Fibroblast of skin of scalp (primary cell): Measurements from ENCODE around the gene SSR4.

ENCODE experiments used
- DNase-seq: peaks from one replicate; pipeline ENCODE4 v3.0.0-alpha.2; 2013

The SSR4 gene

GRCh38 chrX:153830640-153831428 lies 36.4 kb downstream of the SSR4 start:
- no peak for DNase-seq

GRCh38 chrX:153831429-153832150 lies 37.1 kb downstream of the SSR4 start:
- DNase-seq, result no peak

GRCh38 chrX:153832728-153833127 lies 38.3 kb downstream of the SSR4 start:
- no peak for DNase-seq

GRCh38 chrX:153836921-153837320 lies 42.5 kb downstream of the SSR4 start:
- no peak for DNase-seq

- no peak for DNase-seq
Observed at GRCh38 chrX:153844509-153845082, 50.1 kb downstream of the SSR4 start.

DNA sequence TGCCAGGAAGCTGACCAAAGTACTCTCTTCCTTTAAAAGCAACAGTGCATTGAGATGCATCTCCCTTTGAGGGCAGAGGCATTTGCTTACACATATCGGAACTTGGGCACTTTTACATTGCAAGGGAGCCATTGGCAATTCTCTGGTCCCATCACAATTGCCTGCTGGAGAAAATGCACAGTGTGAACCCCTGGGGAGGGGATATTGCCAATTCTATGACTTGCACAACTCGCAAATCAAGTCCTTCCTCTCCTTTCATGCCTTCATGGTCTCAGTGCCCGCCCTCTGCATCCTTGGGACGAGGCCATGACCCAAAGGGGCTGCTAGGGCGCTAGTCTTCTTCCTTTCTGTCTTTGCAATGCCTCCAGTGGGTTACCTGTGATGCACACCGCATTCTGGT lies 50.7 kb downstream of the SSR4 start:
- DNase-seq, result no peak

DNA sequence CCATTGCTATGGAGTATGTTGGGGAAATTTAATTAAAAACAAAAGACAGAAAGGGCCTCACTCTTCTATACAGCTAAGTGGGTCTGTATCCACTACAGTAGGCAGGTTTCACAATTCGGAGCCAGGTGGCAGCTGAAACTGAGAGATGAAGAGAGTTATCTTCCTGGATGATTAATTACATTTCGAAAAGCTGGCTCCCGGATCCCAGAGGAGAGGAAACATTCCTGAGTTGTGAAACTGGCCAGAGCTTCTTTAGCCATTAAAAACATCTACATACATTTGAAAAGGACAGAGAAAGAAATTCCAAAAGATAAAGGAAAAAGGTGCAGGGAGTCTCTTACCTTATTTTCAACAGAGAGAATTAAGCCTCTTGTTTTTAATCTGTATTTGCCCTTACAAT lies 51.4 kb downstream of the SSR4 start:
- no peak for DNase-seq
